Loucy (cell line): ENCODE results near the gene LHPP.

ENCODE experiments used
- H2AFZ ChIP-seq: fragments of 200-600 bp; sonication (generic); 2 replicates; pipeline ENCODE4 v1.6.0; 2016; ENCODE audit warnings: antibody characterized with exemption, mild to moderate bottlenecking, low read length, moderate library complexity
- H3F3A ChIP-seq: fragments of 200-600 bp; 2 replicates; pipeline ENCODE4 v1.6.0; 2016; ENCODE audit warnings: antibody characterized with exemption, low read depth, mild to moderate bottlenecking
- H3K27me3 ChIP-seq: fragments of 200-600 bp; sonication (generic); 2 replicates; pipeline ENCODE4 v1.6.1; 2014; ENCODE audit warnings: low read length, mild to moderate bottlenecking; ENCODE audit not compliant: insufficient read depth, poor library complexity, severe bottlenecking
- H3K36me3 ChIP-seq: fragments of 200-600 bp; sonication (generic); 2 replicates; pipeline ENCODE4 v1.6.1; 2016; ENCODE audit warnings: low read length; ENCODE audit not compliant: insufficient read depth
- H3K4me1 ChIP-seq: fragments of 200-600 bp; sonication (generic); 2 replicates; pipeline ENCODE4 v1.5.1; 2014; ENCODE audit warnings: low read length, mild to moderate bottlenecking; ENCODE audit not compliant: insufficient read depth, poor library complexity, severe bottlenecking
- H3K4me2 ChIP-seq: fragments of 200-600 bp; sonication (generic); 2 replicates; pipeline ENCODE4 v1.6.0; 2014; ENCODE audit warnings: antibody characterized with exemption, low read length, low read depth, mild to moderate bottlenecking; ENCODE audit not compliant: poor library complexity, severe bottlenecking
- H3K4me3 ChIP-seq: fragments of 200-600 bp; sonication (generic); 2 replicates; pipeline ENCODE4 v1.5.1; 2014; ENCODE audit warnings: low read length, mild to moderate bottlenecking, mixed read lengths; ENCODE audit not compliant: poor library complexity, severe bottlenecking
- H3K79me2 ChIP-seq: fragments of 200-600 bp; sonication (generic); 2 replicates; pipeline ENCODE4 v1.6.1; 2014; ENCODE audit warnings: low read length; ENCODE audit not compliant: insufficient read depth
- H3K9ac ChIP-seq: fragments of 200-600 bp; sonication (generic); 2 replicates; pipeline ENCODE4 v1.6.0; 2014; ENCODE audit warnings: mild to moderate bottlenecking, low read depth, low read length, moderate library complexity; ENCODE audit not compliant: poor library complexity, severe bottlenecking
- H3K9me2 ChIP-seq: fragments of 200-600 bp; sonication (generic); replicated peaks from 2 replicates; pipeline ENCODE4 v1.6.1; 2016; ENCODE audit warnings: low read depth, low read length, mixed read lengths
- H3K9me3 ChIP-seq: fragments of 200-600 bp; sonication (generic); 2 replicates; pipeline ENCODE4 v1.6.1; 2014; ENCODE audit warnings: mild to moderate bottlenecking, antibody characterized with exemption, low read length, low read depth; ENCODE audit not compliant: insufficient read depth
- H4K20me1 ChIP-seq: fragments of 200-600 bp; sonication (generic); 2 replicates; pipeline ENCODE4 v1.6.0; 2014; ENCODE audit warnings: antibody characterized with exemption, low read length, mild to moderate bottlenecking; ENCODE audit not compliant: insufficient read depth, poor library complexity, severe bottlenecking
- EZH2phosphoT487 ChIP-seq: fragments of 200-600 bp; IDR thresholded peaks from 2 replicates; pipeline ENCODE4 v1.6.1; 2018; ENCODE audit warnings: antibody characterized with exemption, mild to moderate bottlenecking, moderate library complexity, borderline replicate concordance
- TF ChIP-seq, protein P1 (sequence below): fragments of 200-600 bp; sonication (generic); conservative IDR thresholded peaks from 2 replicates; pipeline ENCODE4 v1.5.1; 2014; ENCODE audit warnings: mild to moderate bottlenecking, antibody characterized with exemption, low read length

The LHPP gene

DNA sequence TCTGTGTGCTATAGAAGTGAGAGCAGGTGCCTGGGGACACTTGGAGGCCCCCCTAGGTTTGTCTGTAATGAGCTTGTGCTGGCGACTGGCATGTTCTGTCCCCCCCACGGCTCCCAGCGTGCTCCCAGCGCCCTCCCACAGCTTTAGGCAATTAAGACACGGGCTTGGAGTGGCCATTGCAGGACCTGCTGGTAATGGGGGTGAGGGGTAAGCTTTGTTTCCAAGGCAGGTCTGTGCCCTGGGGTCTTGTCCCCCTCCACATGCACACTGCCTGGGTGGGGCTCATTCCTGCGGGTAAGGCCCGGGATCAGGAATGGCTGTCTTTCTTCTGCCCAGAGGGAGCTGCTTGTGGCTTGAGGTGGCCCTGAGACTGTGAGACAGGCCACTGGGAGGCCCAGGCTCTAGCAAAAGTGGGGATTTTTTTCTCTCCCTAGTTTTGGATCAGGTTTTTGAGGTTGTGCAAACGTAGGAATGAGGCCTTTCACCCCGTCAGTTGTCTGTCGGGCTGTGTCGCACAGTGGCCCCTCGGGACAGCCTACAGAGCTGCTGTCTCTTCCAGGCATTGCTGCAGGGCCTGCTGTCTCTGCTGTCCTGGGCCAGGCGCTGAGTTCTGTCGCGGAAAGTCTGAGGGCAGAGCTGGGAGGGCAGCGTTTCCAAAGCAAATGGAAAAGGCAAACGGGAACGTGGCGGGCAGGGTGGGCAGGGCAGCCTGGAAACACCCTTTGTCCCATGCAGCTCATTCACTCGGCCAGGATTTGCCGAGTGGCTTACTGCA is 107.4 kb downstream of the LHPP start:
- no peak overlapping the region for H3K4me3 ChIP-seq
- H3K4me2 ChIP-seq: no peak overlapping the region
- H2AFZ ChIP-seq: no peak overlapping the region
- H4K20me1 ChIP-seq: no peaks in the 10 kb centered on the region
- no peaks in the 10 kb centered on the region for H3F3A ChIP-seq
- H3K9me2 ChIP-seq: no peaks in the 10 kb centered on the region
- H3K79me2 ChIP-seq: no peaks in the 10 kb centered on the region
- no peaks in the 10 kb centered on the region for H3K27me3 ChIP-seq
- TF ChIP-seq, protein P1, sequence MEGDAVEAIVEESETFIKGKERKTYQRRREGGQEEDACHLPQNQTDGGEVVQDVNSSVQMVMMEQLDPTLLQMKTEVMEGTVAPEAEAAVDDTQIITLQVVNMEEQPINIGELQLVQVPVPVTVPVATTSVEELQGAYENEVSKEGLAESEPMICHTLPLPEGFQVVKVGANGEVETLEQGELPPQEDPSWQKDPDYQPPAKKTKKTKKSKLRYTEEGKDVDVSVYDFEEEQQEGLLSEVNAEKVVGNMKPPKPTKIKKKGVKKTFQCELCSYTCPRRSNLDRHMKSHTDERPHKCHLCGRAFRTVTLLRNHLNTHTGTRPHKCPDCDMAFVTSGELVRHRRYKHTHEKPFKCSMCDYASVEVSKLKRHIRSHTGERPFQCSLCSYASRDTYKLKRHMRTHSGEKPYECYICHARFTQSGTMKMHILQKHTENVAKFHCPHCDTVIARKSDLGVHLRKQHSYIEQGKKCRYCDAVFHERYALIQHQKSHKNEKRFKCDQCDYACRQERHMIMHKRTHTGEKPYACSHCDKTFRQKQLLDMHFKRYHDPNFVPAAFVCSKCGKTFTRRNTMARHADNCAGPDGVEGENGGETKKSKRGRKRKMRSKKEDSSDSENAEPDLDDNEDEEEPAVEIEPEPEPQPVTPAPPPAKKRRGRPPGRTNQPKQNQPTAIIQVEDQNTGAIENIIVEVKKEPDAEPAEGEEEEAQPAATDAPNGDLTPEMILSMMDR: no peak
- no peak for TF ChIP-seq EZH2phosphoT487
- H3K4me1 ChIP-seq: no peaks in the 10 kb centered on the region
- H3K9me3 ChIP-seq: no peaks in the 10 kb centered on the region
- no peaks in the 10 kb centered on the region for H3K36me3 ChIP-seq
- H3K9ac ChIP-seq: no peak overlapping the region

DNA sequence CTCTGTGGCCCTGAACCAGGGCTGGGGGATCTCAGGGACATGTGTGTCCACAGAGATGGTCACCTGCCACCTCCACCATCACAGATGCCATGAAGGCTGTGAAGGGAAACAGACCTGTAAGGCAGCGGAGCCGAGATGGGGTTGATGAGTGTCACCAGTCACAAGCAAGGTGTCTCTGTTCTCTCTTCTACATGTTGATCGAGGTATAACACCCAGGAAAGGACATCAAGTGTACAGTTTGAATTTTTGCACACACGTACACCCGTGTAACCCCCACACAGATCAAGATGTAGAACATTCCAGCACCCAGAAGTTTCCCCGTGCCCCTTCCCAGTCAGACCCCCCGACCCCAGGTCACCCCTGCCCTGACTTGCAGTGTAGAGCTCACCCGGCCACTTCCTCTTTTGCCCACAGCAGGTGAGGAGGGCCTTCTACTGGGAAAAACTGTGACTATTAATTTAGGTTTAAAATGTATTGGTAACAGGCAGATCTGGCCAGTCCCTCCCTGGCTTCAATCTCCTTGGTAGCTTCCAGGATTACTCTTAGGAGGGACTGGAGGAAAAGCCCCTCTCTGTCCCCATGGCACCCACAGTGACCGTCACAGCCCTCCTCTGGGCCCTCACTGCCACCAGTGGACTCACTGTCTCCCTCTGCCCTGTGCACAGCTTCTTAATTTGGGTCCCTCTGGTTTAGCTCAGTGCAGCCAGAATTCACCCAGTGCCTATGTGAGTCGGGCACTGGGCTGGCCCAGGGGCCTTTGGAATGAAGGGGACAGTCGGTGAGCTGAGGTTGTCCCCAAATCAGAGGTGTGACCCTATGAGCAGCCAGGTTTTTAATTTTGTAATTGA is 108.2 kb downstream of the LHPP start:
- Histone ChIP-seq H3K9me2 (no peaks in the 10 kb centered on the region), H3K4me2 (no peak overlapping the region), H3K9me3 (no peaks in the 10 kb centered on the region), H3K4me1 (no peaks in the 10 kb centered on the region), H3K36me3 (no peaks in the 10 kb centered on the region), H4K20me1 (no peaks in the 10 kb centered on the region), H2AFZ (no peak overlapping the region), H3K4me3 (no peak overlapping the region), H3F3A (no peaks in the 10 kb centered on the region), H3K27me3 (no peaks in the 10 kb centered on the region), H3K79me2 (no peaks in the 10 kb centered on the region), H3K9ac (no peak overlapping the region)
- TF ChIP-seq, protein P1: no peak
- no peak for TF ChIP-seq EZH2phosphoT487

DNA sequence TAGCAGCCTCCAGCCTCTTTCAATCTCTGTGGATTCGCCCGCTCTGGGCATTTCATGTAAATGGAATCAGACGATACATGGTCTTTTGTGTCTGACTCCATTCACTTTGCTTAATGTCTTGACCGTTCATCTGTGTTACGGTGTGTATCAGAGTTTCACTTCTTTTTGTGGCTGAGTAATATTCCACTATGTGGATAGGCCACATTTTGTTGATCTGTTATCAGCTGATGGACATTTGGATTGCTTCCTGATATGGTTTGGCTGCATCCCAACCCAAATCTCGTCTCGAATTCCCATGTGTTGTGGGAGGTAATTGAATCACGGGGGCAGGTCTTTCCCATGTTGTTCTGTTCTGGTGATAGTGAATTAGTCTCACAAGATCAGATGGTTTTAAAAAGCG is 109.0 kb downstream of the LHPP start:
- H3K36me3 ChIP-seq: no peaks in the 10 kb centered on the region
- H3K4me2 ChIP-seq: no peak overlapping the region
- no peaks in the 10 kb centered on the region for H4K20me1 ChIP-seq
- H3K4me1 ChIP-seq: no peaks in the 10 kb centered on the region
- H3K4me3 ChIP-seq: no peak overlapping the region
- H2AFZ ChIP-seq: no peak overlapping the region
- H3K9me3 ChIP-seq: no peaks in the 10 kb centered on the region
- TF ChIP-seq, protein P1: no peak
- no peak for TF ChIP-seq EZH2phosphoT487
- H3K27me3 ChIP-seq: no peaks in the 10 kb centered on the region
- no peaks in the 10 kb centered on the region for H3K79me2 ChIP-seq
- H3K9me2 ChIP-seq: no peaks in the 10 kb centered on the region
- H3K9ac ChIP-seq: no peak overlapping the region
- H3F3A ChIP-seq: no peaks in the 10 kb centered on the region
